DOHH2 (cell line): Measurements from ENCODE around the gene RMI2.

Experiments used
- EZH2phosphoT487 ChIP-seq: fragments of 200-600 bp; sonication (generic); IDR thresholded peaks from 2 replicates; pipeline ENCODE4 v1.6.1; 2017; ENCODE audit warnings: borderline replicate concordance, mild to moderate bottlenecking, antibody characterized with exemption, low read length, moderate library complexity, mixed read lengths
- TF ChIP-seq, protein P1 (sequence below): fragments of 200-600 bp; sonication (generic); IDR thresholded peaks from one replicate; pipeline ENCODE4 v1.5.1; 2014; ENCODE audit warnings: antibody characterized with exemption, mild to moderate bottlenecking, low read depth, low read length; ENCODE audit not compliant: poor library complexity, severe bottlenecking

GRCh38 chr16:11329071-11329491 lies 16.2 kb upstream of the RMI2 start:
- TF ChIP-seq, protein P1, sequence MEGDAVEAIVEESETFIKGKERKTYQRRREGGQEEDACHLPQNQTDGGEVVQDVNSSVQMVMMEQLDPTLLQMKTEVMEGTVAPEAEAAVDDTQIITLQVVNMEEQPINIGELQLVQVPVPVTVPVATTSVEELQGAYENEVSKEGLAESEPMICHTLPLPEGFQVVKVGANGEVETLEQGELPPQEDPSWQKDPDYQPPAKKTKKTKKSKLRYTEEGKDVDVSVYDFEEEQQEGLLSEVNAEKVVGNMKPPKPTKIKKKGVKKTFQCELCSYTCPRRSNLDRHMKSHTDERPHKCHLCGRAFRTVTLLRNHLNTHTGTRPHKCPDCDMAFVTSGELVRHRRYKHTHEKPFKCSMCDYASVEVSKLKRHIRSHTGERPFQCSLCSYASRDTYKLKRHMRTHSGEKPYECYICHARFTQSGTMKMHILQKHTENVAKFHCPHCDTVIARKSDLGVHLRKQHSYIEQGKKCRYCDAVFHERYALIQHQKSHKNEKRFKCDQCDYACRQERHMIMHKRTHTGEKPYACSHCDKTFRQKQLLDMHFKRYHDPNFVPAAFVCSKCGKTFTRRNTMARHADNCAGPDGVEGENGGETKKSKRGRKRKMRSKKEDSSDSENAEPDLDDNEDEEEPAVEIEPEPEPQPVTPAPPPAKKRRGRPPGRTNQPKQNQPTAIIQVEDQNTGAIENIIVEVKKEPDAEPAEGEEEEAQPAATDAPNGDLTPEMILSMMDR, result no peak
- TF ChIP-seq EZH2phosphoT487, result no peak
